Endometrial microvascular endothelial cells (primary cell): ENCODE data around the gene FNIP2. TPM values are rescaled to one million over a fixed set of nuclear protein-coding genes. Genes with fewer than 3 reads are reported as not detected.

Source experiments
- in situ Hi-C: cut with HindIII; loops from 2 replicates; pipeline ENCODE4 v1.10.0; 2017; ENCODE audit warnings: low sequenced_read_pairs, low pct_unique_long_range_greater_than_20kb; ENCODE audit errors: inconsistent ontology term
- total RNA-seq: library from RNA; depleted of rRNA; stranded (reverse); fragments of >200 nt; gene quantifications from one replicate; pipeline ENCODE4 v1.2.3, GENCODE V29; 2015; ENCODE audit errors: inconsistent ontology term

FNIP2 gene
- total RNA-seq, 1 donor from 2014 or later, result 11.7 TPM

DNA sequence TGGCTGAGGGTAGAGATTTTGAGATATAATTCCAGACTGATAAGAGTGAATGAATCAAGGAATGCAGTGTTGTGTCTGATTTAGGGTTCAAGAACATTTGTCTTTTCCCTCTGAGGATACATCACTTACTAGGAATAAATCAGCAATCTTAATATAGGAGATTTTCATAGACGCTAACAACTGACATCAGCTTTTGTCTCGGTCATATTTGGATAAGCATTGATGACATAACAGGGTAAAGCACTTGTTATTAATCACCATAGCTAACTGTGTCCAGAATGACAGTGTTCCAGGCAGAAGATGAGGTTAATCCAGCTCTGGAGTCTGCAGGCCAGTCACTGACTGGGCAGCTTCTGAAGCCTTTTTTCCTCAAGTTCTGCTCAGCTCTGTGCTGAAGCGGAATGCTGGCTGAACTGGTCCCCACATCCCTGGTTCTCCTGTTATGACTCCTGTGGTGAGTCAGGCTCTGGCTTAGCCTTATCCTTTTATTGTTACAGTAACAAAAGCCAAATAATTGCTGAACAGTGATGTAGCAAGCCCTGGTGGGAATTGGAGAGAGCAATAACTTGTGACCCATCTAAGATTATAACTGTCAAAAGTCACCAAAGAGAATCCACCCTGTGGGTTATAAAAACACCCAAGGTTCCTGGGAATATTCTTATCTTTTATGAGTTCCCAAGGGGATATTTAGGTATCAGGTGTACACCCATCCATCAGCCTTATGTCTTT lies 41.8 kb downstream of the FNIP2 start:
- in situ Hi-C loops, result no loop called here

DNA sequence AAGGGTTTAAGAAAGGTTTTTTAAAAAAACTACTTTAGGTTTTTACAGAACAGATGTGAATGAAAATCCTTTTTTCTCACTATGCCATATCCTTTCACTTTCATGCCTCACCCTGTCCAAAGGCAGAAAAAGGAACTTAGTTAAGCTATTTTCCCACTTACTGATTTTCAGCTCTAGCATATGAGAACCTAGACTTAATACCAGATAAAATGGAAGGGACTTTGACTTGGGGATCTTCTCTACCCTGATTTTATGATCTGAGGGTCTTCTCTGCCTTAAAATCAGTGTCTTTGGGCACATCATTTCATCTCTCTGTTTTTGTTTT lies 42.4 kb downstream of the FNIP2 start:
- in situ Hi-C loops, result no loop called here

- in situ Hi-C loops, result no loop called here
Measured at GRCh38 chr4:158811704-158812103, 42.9 kb downstream of the FNIP2 start.

- in situ Hi-C loops, result no loop called here
Measured at GRCh38 chr4:158812133-158812532, 43.3 kb downstream of the FNIP2 start.

GRCh38 chr4:158812543-158812942 lies 43.7 kb downstream of the FNIP2 start:
- in situ Hi-C loops, result no loop called here

DNA sequence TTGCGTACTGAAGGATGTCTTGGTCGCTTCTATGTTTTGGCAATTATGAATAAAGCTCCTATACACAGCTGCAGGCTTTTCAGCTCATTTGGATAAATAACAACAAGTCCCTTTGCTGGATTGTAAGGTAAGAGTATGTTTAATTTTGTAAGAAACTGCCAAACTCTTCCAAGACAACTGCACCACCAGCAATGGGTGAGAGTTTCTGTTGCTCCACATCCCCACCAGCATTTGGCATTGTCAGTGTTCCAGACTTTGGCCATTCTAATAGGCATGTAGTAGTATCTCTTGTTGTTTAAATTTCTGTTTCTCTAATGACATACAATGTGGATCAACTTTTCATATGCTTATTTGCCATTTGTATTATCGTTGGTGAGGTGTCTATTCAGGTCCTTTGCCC lies 44.3 kb downstream of the FNIP2 start:
- in situ Hi-C loops, result no loop called here

GRCh38 chr4:158814207-158814606 lies 45.4 kb downstream of the FNIP2 start:
- in situ Hi-C loops, result no loop called here

- in situ Hi-C loops, result no loop called here
Measured at GRCh38 chr4:158814636-158815330, 46.0 kb downstream of the FNIP2 start.

DNA sequence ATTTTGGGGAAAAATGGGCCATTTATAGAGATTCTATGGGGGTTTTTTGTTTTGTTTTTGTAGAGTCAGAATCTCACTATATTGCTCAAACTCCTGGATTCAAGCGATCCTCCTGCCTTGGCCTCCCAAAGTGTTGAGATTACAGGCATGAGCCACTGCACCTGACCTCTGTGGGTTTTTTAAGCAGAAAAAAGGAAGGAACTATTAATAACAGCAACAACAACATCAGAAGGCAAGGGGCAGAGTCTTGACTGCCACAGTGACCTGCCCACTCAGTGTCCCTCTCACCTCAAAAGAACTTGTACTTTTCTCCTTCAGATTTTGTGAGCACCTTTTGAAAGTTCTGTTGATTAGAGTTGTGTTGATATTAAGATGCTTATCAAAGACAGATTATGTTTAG lies 48.1 kb downstream of the FNIP2 start:
- in situ Hi-C loops, result no loop called here

GRCh38 chr4:158817562-158818296 lies 48.9 kb downstream of the FNIP2 start:
- in situ Hi-C loops, result no loop called here

DNA sequence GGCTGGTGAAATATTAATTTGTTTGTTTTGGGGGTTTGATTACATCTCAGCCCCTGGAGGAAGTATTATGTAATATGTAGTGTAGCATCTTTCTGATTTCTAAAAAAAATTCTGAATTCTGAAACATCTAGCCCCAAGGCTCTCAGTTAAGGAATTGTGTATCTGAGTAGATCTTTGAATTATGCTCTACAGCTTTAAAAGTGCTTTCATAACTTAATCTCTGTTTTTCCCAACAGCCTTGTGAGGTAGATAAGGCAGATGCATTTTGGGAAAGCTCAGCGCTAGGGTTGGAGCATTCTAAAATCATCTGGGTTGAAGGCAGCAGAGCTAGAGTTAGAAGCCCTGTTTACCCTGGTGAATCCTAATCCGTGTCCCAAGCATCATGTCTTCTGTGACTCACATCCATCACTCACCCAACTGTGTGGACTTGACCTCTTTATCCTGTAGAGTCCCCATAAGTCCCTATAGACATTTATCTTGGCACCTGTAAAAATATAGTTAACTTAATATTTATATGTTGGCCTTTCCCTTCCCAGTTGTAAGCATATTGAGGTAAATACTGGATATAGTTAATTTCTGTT lies 49.8 kb downstream of the FNIP2 start:
- in situ Hi-C loops, result no loop called here

- in situ Hi-C loops, result no loop called here
Measured at GRCh38 chr4:158819942-158820786, 51.3 kb downstream of the FNIP2 start.

DNA sequence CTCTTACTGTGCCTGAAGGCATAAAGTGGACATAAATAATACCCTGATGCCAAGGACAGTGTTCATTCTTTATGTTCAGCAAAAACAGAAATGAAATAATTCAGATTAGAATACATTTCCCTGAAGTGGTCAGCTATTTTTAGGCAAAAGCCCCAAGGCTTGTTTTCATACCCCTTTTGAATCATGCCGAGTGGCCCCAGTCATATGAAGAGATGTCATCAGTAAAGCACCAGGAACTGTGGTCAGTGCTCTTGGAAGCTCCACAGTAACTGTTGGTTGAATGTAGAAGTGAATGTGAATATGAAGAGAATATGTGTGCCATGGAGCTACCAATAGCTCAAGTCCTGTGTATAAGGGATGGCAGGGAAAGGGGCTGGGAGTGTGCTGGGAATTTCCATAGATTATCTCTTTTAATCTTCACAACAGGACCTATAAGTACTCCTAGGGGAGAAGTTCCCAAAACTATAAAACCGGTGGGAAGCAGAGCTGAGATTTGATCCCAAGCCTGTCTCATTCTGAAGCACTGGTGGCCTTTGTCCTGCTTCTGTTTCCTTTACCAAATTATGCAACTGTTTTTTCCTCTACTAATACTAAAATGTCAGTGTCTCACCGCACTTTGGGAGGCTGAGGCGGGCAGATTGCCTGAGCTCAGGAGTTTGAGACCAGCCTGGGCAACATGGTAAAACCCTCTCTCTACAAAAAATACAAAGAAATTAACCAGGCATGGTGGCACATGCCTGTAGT lies 52.6 kb downstream of the FNIP2 start:
- in situ Hi-C loops, result no loop called here

GRCh38 chr4:158822348-158822747 lies 53.5 kb downstream of the FNIP2 start:
- in situ Hi-C loops, result no loop called here

DNA sequence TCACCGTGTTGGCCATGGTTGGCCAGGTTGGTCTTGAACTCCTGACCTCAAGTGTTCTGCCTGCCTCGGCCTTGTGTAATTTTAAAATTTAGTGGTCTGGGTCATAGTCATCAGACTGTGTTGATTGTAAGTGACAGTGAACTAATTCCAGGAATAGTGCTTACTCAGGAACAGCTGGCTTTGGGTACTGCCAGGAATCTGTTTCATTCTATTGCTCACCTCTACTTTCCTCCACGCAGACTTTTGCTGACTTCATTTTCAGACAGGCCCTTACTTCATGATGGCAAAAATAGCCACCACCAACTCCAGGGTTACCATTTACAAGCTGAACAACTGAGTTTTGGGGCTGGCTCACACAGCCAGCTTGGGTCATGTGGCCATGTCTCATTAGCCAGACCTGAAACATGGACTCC lies 54.6 kb downstream of the FNIP2 start:
- in situ Hi-C loops, result no loop called here

- in situ Hi-C loops, result no loop called here
Measured at GRCh38 chr4:158824425-158825274, 55.8 kb downstream of the FNIP2 start.

DNA sequence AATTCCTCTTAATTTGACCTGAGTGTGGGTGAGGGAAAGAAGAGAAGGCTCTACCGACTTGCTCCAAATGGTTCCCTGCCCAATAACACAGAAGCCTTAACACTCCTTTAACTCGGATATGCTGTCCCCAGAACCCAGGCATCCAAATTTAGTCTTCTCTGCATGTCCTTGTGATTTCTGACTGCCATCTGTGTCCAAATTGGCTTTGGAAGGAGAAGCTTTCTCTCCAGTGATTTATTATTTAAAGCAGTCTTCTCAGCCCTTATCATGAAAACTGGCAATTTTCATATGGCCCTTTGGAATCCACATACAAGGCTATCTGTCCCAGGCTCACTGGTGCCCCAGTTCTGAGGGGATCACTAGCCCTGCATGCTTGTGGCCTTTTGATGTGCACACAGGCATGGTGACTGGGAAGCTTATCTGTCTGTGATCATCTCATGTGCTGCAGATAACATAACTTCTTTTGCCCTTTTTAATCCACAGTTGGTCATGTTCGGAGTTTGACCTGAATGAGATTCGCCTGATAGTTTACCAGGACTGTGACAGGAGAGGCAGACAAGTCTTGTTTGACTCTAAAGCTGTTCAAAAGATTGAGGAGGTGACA lies 56.7 kb downstream of the FNIP2 start:
- in situ Hi-C loops, result no loop called here
